Hepatocyte (in vitro differentiated cells): ENCODE data around the gene SAP30BP. TPM values are rescaled to one million over a fixed set of nuclear protein-coding genes. Genes with fewer than 3 reads are reported as not detected.

Source experiments
- DNase-seq: peaks from one replicate; pipeline ENCODE4 v3.0.0-alpha.2; 2016; ENCODE audit warnings: low spot score
- H2AFZ ChIP-seq: fragments of 200-600 bp; sonication (generic); 2 replicates; pipeline ENCODE4 v1.6.0; 2016; ENCODE audit warnings: antibody characterized with exemption, mild to moderate bottlenecking
- H3K27ac ChIP-seq: fragments of 200-600 bp; sonication (generic); 2 replicates; pipeline ENCODE4 v1.5.1; 2016; ENCODE audit warnings: mild to moderate bottlenecking
- H3K27me3 ChIP-seq: fragments of 200-600 bp; sonication (generic); 2 replicates; pipeline ENCODE4 v1.6.1; 2016
- H3K36me3 ChIP-seq: fragments of 200-600 bp; sonication (generic); replicated peaks from 2 replicates; pipeline ENCODE4 v1.5.1; 2016; ENCODE audit warnings: low read depth; ENCODE audit not compliant: insufficient read depth
- H3K4me1 ChIP-seq: fragments of 200-600 bp; sonication (generic); 2 replicates; pipeline ENCODE4 v1.5.1; 2016; ENCODE audit warnings: mild to moderate bottlenecking, moderate library complexity; ENCODE audit not compliant: insufficient read depth
- H3K4me2 ChIP-seq: fragments of 200-600 bp; sonication (generic); 2 replicates; pipeline ENCODE4 v1.6.0; 2016
- H3K4me3 ChIP-seq: fragments of 200-600 bp; sonication (generic); 2 replicates; pipeline ENCODE4 v1.5.1; 2016; ENCODE audit warnings: mild to moderate bottlenecking
- H3K79me2 ChIP-seq: fragments of 200-600 bp; sonication (generic); 2 replicates; pipeline ENCODE4 v1.6.0; 2017; ENCODE audit warnings: mild to moderate bottlenecking
- H3K9me2 ChIP-seq: fragments of 200-600 bp; sonication (generic); replicated peaks from 2 replicates; pipeline ENCODE4 v1.6.0; 2017; ENCODE audit warnings: mild to moderate bottlenecking; ENCODE audit not compliant: insufficient read depth
- H3K9me3 ChIP-seq: fragments of 200-600 bp; sonication (generic); 2 replicates; pipeline ENCODE4 v1.5.1; 2016; ENCODE audit warnings: low read depth, mild to moderate bottlenecking
- H4K20me1 ChIP-seq: fragments of 200-600 bp; sonication (generic); 2 replicates; pipeline ENCODE4 v1.6.0; 2016; ENCODE audit warnings: mild to moderate bottlenecking; ENCODE audit not compliant: insufficient read depth, poor library complexity, severe bottlenecking
- EZH2 ChIP-seq: fragments of 200-600 bp; sonication (generic); IDR thresholded peaks from 2 replicates; pipeline ENCODE4 v1.6.1; 2016; ENCODE audit warnings: antibody characterized with exemption, mild to moderate bottlenecking, borderline replicate concordance
- EZH2phosphoT487 ChIP-seq: fragments of 200-600 bp; sonication (generic); IDR thresholded peaks from one replicate; pipeline ENCODE4 v1.6.1; 2018; ENCODE audit warnings: antibody characterized with exemption, mild to moderate bottlenecking, low read depth, moderate library complexity; ENCODE audit not compliant: unreplicated experiment, severe bottlenecking
- WGBS: methylation state at CpG from one replicate; pipeline ENCODE4 v1.1.6; 2016; ENCODE audit warnings: low lambda C conversion rate; ENCODE audit errors: missing lambda C conversion rate; 5-methylcytosine and 5-hydroxymethylcytosine counted together
- polyA plus RNA-seq: library from polyadenylated mRNA; unstranded; fragments of >200 nt; fragmentation: Nextera tagmentation; extraction: Ambion mirVana; gene quantifications from 2 replicates; pipeline ENCODE4 v1.2.1, GENCODE V29; 2016
- total RNA-seq: library from RNA; depleted of rRNA; stranded (reverse); fragments of >200 nt; gene quantifications from 2 replicates; pipeline ENCODE4 v1.2.3, GENCODE V29; 2014
- TF ChIP-seq, protein P1 (sequence below): fragments of 200-600 bp; sonication (generic); IDR thresholded peaks from 2 replicates; pipeline ENCODE4 v1.5.1; 2016; ENCODE audit warnings: antibody characterized with exemption, mild to moderate bottlenecking; ENCODE audit not compliant: poor library complexity

The SAP30BP gene
- total and polyA plus RNA-seq, 2 experiments from 2014 or later, result 67.5 to 89.9 TPM

DNA sequence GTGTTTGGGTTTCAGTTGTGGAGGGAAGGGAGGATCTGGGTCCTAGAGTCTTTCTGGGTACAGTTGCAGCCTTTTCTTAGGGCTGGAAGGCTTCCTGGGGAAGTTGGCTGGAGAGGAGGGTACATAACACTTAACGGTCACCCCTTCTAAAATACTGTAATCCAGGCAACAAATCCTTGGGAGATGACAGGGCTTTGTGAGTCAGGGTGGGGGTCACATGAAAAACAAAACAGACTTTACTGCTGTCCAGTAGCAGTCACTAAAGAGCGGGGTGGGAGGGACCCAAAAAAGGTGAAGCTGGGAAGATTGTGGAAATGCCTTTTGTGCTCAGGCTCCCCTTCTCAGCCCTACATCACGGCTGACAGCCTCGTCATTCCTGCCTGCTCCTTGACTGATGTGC lies 6.3 kb downstream of the SAP30BP start:
- TF ChIP-seq, protein P1, sequence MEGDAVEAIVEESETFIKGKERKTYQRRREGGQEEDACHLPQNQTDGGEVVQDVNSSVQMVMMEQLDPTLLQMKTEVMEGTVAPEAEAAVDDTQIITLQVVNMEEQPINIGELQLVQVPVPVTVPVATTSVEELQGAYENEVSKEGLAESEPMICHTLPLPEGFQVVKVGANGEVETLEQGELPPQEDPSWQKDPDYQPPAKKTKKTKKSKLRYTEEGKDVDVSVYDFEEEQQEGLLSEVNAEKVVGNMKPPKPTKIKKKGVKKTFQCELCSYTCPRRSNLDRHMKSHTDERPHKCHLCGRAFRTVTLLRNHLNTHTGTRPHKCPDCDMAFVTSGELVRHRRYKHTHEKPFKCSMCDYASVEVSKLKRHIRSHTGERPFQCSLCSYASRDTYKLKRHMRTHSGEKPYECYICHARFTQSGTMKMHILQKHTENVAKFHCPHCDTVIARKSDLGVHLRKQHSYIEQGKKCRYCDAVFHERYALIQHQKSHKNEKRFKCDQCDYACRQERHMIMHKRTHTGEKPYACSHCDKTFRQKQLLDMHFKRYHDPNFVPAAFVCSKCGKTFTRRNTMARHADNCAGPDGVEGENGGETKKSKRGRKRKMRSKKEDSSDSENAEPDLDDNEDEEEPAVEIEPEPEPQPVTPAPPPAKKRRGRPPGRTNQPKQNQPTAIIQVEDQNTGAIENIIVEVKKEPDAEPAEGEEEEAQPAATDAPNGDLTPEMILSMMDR, result no peak
- no peak for TF ChIP-seq EZH2
- no peak for TF ChIP-seq EZH2phosphoT487
- Histone ChIP-seq H2AFZ (no peak overlapping the region), H3K79me2 (peaks cover 65% of the 10 kb centered on the region), H3K4me2 (no peak overlapping the region), H3K9me2 (no peaks in the 10 kb centered on the region), H3K4me1 (peaks cover under 1% of the 10 kb centered on the region), H3K27me3 (no peaks in the 10 kb centered on the region), H3K36me3 (no peaks in the 10 kb centered on the region), H4K20me1 (no peaks in the 10 kb centered on the region), H3K9me3 (no peaks in the 10 kb centered on the region), H3K4me3 (no peak overlapping the region), H3K27ac (no peak overlapping the region)
- DNase-seq, result no peak
- 84% methylated on average over 4 of the region's 4 CpGs for WGBS

DNA sequence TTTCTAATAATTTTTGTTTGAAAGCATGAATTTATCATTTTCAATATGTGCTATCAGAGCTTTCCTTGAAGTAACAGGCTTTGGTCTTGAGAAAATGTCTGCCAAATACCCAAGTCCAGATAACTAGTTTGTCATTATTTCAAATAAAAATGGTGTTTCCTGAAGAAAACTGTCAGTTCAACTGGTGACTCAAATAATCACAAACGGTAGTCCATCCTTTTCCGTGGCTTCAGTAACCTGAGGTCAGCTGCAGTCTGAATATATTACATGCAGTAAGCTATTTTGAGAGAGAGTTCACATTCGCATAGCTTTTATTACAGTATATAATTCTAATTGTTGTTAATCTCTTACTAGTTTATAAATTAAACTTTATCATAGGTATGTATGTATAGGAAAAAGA lies 9.3 kb downstream of the SAP30BP start:
- DNase-seq, result no peak
- 97% methylated on average over 3 of the region's 3 CpGs for WGBS
- TF ChIP-seq EZH2phosphoT487 (no peak), EZH2 (no peak)
- H3K27me3 ChIP-seq, result no peaks in the 10 kb centered on the region
- H3K9me3 ChIP-seq, result no peaks in the 10 kb centered on the region
- no peaks in the 10 kb centered on the region for H3K9me2 ChIP-seq
- H3K4me2 ChIP-seq, result no peak overlapping the region
- H3K79me2 ChIP-seq, result peaks cover 50% of the 10 kb centered on the region
- no peak overlapping the region for H2AFZ ChIP-seq
- H3K36me3 ChIP-seq, result no peaks in the 10 kb centered on the region
- H3K27ac ChIP-seq, result no peak overlapping the region
- no peak overlapping the region for H3K4me3 ChIP-seq
- no peaks in the 10 kb centered on the region for H4K20me1 ChIP-seq
- no peaks in the 10 kb centered on the region for H3K4me1 ChIP-seq

DNA sequence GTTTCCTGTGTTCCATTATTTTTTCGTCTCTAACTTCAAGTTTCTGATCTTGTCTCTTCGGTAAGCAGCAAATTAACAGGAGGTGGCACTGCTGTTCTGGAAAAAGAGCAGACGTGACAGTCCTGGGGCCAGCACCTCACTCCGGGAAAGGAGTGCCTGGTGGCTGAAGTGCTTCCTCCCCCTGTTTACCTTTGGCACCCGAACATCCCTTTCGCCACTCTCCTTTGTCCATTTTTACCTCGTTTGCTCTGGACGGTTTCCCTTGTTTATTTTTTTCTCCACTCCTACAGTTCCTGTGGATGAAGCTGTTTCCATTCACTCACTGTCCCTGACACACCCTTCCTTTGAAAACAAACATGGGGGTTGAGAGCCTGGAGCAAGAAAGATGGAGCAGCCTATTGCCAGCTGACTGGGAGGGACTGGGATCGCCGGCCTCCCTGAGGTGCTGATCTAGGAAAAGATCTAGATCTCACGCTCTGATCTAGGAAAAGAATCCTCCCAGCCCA lies 12.6 kb downstream of the SAP30BP start:
- no peaks in the 10 kb centered on the region for H3K9me2 ChIP-seq
- H4K20me1 ChIP-seq, result no peaks in the 10 kb centered on the region
- no peaks in the 10 kb centered on the region for H3K36me3 ChIP-seq
- 72% methylated on average over 11 of the region's 11 CpGs for WGBS
- H3K27me3 ChIP-seq, result no peaks in the 10 kb centered on the region
- H3K4me3 ChIP-seq, result no peak overlapping the region
- DNase-seq, result peak; percentile 41
- H3K9me3 ChIP-seq, result no peaks in the 10 kb centered on the region
- H3K4me2 ChIP-seq, result no peak overlapping the region
- H3K79me2 ChIP-seq, result peaks cover 58% of the 10 kb centered on the region
- H3K27ac ChIP-seq, result peak overlapping the region; percentile 71
- no peak for TF ChIP-seq EZH2phosphoT487
- TF ChIP-seq EZH2, result no peak
- TF ChIP-seq, protein P1, result no peak
- no peak overlapping the region for H2AFZ ChIP-seq
- H3K4me1 ChIP-seq, result peaks cover 15% of the 10 kb centered on the region

DNA sequence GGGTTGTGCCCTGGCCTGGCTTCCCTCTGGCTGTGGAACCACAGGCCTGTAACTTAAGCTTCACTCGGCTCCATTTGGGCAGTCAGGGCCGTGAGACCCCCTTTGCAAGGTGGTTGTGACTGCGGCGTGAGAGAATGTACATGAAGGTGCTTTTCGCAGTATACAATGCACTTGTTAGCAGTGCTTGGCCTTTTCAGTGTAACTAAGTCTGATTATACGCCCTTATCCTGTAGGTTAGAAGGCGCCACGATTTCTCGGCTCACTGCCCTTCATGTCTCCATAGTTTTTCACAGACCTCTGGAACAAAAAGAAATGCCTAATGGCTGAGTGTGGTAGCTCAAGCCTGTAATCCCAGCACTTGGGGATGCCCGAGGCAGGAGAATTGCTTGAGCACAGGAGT lies 13.3 kb downstream of the SAP30BP start:
- Histone ChIP-seq H4K20me1 (no peaks in the 10 kb centered on the region), H3K27ac (peak overlapping the region; percentile 71), H3K9me2 (no peaks in the 10 kb centered on the region), H2AFZ (no peak overlapping the region), H3K27me3 (no peaks in the 10 kb centered on the region), H3K36me3 (no peaks in the 10 kb centered on the region), H3K4me3 (no peak overlapping the region), H3K4me1 (peaks cover 20% of the 10 kb centered on the region), H3K9me3 (no peaks in the 10 kb centered on the region), H3K79me2 (peaks cover 62% of the 10 kb centered on the region), H3K4me2 (no peak overlapping the region)
- DNase-seq, result no peak
- WGBS, result 97% methylated on average over 10 of the region's 10 CpGs
- TF ChIP-seq, protein P1, result no peak
- no peak for TF ChIP-seq EZH2phosphoT487
- TF ChIP-seq EZH2, result no peak
